ENCODE data around the gene USB1.

The USB1 gene

DNA sequence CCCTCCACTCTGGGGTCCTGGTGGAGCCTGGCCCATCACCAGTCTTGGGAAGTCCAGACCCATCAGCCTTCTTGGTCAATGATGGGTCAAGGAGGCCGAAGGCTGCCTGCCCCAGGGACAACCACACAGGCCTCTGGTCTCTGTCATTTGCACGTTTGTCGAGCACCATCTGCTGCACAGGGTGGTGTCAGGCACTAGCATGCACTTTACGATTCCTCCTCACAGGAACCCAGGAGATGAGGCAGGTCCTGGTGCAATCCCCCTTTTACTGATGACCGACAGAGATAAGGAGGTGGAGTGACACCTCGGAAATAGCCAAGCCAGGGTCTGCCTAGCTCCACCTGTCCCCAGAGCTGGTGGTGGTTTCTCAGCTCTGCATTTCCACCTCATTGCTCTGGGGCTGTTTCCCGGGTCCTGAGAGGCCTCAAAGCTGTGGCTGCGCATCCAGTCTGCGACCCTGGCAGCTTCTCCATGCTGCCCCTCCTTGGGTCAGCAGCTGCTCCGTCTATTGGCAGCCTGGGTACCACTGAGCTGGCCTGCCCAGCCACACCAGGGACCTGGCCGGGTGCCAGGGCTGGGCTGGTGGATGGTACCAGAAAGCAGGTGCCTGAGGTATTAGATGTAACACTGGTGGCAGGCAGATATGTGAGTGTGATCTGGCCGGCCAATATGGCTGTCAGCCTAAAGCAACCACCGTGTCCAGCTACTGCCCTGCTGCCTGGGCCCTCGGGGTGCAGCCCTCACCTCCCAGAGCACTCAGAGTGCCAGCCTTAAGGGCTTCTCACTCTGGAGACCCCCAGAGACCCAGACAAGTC, 34.4 kb downstream of the USB1 start:
- DNase-seq = no peak

DNA sequence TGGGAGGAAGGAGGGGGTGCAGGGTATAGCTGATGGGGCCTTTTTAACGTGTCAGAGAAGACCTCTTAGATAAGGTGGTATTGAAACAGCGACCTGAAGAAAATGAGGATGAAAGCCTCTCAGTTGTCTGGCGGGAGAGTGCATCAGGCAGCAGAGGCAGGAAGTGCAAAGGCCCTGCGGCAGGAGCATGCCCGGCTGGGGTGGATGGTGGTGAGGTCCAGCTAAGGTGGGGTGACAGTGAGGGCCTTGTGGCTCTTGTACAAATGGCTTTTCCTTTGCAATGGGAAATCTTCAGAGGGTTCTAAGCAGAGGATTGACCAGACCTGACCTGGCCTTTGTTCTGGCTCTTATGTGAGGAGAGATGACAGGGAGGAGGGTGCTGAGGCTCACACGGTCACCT, 35.7 kb downstream of the USB1 start:
- DNase-seq = no peak

GRCh38 chr16:58037365-58038057, 36.3 kb downstream of the USB1 start:
- no peak for DNase-seq

- DNase-seq = no peak
These were observed 37.0 kb downstream of the USB1 start for GRCh38 chr16:58038219-58038641.

DNA sequence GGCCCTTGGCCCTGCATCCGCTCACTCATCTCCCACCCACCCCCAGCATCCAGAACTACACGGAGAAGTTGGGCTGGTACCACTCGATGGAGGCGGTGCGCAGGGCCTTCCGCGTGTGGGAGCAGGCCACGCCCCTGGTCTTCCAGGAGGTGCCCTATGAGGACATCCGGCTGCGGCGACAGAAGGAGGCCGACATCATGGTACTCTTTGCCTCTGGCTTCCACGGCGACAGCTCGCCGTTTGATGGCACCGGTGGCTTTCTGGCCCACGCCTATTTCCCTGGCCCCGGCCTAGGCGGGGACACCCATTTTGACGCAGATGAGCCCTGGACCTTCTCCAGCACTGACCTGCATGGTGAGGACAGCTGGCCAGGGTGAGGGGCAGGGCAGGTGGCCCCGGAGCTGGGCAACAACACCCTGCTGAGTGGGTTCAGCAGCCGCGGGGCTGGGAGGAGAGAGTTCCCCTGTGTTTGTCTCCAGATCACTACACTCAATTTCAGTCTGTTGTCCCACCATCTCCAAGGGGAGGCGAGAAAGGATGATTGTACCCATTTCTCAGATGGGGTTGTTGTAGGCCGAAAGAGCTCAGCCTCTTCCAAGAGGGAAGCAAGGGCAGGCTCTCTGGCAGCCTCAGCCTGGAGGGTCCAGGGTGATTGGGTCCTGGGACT, 38.8 kb downstream of the USB1 start:
- no peak for DNase-seq

DNA sequence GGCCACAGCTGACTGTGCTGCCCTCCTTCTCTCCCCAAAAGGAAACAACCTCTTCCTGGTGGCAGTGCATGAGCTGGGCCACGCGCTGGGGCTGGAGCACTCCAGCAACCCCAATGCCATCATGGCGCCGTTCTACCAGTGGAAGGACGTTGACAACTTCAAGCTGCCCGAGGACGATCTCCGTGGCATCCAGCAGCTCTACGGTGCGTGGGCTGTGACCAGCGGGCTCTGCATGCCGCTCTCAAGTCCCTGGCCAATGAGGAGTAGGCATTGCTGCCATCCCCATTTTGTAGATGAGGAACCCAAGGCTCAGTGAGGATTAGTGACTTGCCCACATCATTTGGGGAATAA, 39.3 kb downstream of the USB1 start:
- no peak for DNase-seq

DNA sequence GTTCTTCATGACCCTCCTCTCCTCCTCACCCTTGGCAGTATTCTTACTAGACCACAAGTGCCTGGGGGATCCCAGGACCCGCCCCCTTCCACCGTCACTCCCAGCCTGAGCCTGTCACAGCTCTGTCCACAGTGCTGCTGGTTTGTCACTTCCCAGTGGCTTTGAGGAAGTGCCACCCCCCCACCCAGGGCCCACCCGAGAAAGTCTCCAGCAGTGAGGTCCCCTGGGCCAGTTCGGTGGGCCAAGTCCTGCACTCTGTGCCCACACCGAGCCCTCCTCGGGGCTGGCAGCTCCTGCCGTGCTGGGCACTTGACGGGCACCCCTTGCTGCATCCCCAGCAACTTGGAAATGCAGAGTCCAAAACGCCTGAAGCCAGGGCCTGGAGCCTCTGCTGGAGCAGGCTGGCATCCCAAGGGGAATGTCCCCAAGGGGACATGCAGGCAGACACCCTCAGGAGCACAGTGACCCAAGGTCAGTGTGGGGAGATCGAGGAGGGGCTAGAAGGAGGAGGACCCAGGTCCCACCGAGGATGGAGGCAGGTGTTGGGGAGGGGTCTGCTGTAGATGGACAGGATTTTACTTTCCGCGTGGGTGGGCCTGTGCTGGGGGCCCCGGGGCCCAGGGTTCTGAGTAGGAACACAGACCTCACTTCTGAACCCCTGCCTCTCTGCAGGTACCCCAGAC, 39.9 kb downstream of the USB1 start:
- DNase-seq = no peak

DNA sequence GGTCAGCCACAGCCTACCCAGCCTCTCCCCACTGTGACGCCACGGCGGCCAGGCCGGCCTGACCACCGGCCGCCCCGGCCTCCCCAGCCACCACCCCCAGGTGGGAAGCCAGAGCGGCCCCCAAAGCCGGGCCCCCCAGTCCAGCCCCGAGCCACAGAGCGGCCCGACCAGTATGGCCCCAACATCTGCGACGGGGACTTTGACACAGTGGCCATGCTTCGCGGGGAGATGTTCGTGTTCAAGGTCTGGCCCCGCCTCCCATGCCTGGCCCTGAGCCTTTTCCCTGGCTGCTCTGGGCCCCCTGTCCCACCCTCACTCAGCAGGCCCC, 40.4 kb downstream of the USB1 start:
- no peak for DNase-seq

GRCh38 chr16:58042001-58042885, 41.0 kb downstream of the USB1 start:
- DNase-seq = no peak

DNA sequence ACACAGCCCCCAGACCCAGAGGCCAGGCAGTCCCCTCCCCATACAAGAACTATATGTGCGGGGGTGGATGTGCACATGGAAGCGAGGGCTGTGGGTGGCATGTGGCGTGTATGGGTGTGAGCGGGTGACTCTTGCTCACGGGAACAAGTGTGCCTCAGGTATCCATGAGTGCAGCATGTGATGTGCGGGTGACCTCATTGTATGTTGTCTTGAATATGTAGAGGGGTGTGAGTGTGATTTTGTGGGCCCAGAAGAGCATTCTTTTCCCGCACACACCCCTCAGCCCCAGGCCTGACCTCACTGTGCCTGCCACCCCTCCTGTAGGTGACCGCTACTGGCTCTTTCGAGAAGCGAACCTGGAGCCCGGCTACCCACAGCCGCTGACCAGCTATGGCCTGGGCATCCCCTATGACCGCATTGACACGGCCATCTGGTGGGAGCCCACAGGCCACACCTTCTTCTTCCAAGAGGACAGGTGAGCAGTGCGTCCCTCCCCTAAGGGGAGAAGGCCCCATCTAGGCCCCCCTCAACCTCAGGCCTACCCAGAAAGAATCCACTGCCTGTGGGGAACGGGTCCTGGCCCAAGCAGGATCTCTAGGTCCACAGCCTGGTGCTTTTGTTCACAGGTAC, 41.8 kb downstream of the USB1 start:
- no peak for DNase-seq

DNA sequence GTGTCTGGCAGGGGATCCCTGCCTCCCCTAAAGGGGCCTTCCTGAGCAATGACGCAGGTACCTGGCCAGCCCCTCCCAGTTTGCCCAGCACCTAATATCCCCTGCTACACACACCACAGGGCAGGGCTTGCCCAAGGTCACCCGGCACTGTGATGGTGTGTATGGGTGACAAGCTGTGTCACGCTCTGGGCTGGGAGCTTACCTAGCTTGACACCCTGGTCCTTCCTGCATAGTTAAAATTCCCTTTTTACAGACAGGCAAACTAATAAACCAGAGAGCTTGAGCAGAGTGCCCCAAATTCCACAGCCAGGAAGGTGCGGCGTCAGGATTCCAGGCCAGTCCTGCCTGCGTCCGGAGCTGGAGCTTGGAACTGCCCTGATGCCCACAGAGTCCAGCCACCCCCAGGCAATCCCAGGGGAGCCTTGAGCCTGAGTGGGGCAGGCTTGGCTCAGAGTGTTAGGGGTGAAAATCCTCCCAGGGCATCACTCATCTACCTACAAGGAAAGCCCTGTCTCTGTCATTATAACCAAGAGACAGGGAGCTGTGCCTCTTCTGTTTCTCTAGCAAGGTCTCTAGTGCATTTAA, 42.5 kb downstream of the USB1 start:
- DNase-seq = no peak

- no peak for DNase-seq
These were observed 43.2 kb downstream of the USB1 start for GRCh38 chr16:58044266-58045019.

DNA sequence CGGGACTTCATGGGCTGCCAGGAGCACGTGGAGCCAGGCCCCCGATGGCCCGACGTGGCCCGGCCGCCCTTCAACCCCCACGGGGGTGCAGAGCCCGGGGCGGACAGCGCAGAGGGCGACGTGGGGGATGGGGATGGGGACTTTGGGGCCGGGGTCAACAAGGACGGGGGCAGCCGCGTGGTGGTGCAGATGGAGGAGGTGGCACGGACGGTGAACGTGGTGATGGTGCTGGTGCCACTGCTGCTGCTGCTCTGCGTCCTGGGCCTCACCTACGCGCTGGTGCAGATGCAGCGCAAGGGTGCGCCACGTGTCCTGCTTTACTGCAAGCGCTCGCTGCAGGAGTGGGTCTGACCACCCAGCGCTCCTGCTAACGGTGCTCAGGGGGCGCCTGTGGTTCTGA, 43.9 kb downstream of the USB1 start:
- DNase-seq = no peak

DNA sequence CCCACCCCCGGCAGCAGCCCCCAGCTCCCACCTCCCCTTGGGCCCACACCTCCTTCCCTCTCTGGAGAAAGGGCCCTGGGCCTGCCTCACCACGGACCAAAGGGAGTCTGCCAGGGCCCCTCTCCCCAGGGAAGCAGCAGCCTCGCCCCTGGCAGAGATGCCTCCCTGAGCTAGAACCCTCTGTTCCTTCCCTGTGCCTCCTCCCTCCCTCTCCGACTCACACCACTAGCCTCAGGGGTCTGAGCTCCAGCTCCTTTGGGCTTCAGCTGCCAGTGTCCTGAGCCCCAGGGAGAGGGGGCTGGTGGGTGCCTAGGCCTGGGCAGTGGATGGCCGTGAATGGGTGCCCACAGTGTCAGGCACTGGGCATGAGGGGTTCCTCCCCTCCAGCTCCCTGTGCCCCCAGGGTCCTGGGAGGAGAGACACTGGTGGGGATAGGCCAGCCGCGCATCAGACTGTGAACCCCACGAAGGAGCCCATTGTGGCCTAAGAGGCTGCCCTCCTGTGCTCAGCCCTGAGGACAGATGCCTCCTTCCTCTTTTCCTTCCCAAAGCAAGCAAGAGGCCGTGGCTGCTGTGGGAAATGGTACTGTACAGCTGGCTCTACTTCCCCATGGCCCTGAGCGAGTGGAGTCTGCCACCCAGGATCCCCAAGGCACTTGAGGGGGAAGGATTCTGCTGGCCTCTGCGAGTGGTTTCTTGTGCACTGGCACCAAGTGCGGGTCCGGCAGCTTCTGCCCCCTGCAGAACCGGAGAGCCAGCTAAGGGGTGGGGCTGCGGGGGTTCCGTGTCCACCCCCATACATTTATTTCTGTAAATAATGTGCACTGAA, 45.1 kb downstream of the USB1 start:
- DNase-seq = no peak

- no peak for DNase-seq
These were observed 45.7 kb downstream of the USB1 start for GRCh38 chr16:58046936-58047335.

- no peak for DNase-seq
These were observed 46.5 kb downstream of the USB1 start for GRCh38 chr16:58047557-58048348.

DNA sequence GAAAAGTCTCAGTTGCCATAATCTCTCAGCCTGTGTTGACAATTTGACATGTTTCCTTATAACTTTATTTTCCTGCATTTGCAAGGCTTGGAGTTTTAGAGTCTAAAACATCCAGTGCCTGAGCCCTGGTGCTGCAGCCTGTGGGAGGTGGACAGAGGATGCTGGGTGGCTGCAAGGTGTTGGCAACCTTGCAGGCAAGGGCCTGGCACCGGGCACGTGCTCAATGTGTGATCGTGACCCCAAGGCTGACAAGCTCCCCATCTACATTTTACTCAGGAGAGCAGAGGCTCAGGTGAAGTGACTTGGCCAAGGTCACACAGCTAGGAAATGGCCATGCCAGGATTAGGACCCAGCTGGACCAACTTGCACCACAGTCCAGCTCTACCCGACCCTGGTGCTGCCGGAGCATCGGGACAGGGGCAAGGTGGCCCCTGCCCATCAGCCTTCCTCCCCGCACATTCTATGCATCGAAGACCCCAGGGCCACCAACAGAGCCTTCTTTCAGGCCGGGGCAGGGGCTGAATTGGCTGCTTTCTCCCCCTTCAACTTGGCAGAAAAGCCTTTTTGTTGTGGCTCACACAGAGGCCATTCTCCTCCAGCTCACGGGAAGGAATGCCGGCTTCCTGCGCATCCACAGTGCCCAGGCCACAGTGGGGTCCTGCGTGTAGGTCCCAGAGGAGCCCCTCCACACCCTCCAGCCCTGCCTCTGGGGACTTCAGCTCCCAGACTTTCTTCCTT, 47.5 kb downstream of the USB1 start:
- no peak for DNase-seq
